GM19193 (cell line): Measurements from ENCODE around the gene MAP4K5.

ENCODE experiments used
- POLR2A ChIP-seq: IDR thresholded peaks from 4 replicates; pipeline ENCODE4 v1.6.1; 2011; ENCODE audit not compliant: insufficient read depth, insufficient read length; ENCODE audit errors: extremely low read depth

Gene MAP4K5

DNA sequence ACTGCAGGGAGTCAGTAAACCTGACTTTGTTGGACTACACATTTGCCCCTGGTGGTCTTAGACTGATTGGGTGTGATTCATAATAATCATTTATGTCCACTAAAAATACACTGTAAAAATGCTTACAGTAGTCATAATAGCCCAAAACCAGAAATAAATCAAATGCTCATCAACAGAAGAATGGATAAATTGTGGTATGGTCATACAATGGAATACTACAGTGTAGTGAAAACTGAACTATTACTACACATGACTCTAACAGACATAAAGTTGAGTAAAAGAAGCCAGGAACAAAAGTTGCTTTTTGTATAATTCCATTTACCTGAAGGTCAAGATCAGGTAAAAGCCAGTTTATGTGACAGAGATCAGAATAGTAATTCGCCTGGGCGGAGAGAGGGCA, 78.5 kb downstream of the MAP4K5 start:
- no peak for TF ChIP-seq POLR2A

DNA sequence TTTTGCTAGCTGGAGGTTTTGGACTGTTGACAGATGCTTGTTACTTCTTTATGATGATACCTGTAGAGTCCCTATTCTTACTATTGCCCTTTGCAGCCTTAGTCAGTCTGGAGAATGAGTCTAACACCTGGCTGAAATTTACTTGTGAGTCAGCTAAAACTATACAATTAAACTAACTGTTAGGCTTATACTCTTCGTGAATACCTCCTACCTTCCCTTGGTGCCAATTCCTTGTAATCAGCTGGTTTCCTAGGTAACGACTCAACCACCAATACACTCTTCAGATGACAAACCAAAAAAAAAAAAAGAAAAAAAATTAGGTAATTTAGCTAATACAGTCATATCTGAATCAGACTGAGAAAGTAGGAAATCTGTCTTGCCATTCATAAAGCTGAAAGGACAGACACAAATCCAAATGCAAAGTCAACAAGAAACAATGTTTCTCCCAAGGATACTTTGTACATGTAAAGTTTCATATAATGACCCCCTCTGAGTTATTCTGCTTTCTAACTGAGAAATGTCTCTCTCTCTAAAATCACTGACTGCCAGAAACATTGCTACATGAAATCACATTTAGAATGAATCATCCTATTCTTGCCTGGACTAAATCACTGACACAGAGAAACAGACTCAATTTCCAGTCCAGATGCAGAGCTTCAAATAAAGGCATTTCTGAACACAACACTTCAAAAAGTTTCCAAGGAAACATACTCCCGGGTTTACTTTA, 79.2 kb downstream of the MAP4K5 start:
- TF ChIP-seq POLR2A, result no peak

DNA sequence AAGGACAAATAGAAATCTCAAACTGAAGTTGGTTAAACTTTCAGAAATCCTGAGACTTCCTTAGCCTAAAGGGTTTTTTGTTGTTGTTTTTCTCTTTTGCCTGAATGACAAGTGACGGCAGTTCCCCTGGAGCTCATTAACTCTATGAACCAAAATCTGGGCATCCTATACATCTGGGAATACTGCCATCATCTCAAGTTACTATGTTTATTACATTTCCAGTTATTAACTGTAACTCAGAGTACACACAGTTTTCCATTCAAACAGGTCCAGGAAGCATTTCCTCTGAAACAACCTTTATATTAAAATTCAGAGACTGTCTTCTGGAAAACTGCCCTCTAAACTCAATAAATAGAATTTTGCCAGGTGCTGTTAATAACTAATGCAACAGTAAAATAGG, 80.1 kb downstream of the MAP4K5 start:
- TF ChIP-seq POLR2A, result no peak

DNA sequence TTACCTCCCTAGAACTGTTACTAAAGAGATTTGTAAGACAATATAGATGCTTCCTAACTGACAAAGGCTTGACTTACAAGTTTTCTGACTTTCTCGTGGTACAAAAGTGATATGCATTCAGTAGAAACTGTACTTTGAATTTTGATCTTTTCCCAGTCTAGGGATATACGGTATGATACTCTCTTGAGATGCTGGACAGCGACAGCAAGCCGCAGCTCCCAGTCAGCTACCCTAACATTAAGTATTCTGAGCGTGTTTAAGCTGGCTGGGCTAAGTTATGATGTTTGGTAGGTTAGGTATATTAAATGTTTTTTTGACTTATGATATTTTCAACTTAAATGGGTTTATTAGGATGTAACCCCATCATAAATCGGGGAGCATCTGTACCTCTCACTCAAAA, 80.5 kb downstream of the MAP4K5 start:
- no peak for TF ChIP-seq POLR2A

DNA sequence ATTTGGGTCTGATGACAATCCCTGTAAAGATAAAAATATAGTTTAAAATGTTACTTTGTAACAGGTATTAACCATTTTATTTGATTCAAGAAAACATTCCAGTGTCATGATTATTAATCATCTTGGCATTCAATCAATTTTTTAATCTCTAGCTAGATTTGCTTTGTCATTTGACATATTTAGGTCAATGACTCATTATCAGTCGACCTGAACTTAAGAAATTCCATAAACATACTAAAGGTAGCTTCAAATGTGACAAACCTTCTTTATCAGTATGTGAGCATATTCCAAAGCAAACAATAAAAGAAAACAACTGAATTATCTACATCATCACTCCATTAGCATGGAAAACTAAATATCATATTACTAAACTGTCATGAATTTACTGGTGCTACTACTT, 84.9 kb downstream of the MAP4K5 start:
- TF ChIP-seq POLR2A, result no peak

DNA sequence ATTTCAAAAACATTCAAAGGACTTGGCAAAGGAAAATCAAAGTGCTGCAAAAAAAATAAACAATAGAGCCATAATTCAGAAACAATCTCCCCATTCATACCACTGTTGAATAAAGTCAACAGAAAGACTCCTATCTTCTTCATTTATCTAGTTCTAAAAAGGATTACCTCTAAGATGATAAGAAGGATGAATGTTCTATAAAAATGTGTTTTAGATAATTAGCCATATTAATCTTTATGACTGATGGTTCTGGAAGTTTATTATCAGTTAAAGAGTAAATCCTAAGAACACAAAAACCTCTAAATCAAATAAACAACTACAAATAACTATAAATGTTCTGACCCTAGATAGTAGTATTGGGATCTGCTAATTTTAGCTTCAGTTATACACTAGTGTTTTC, 97.8 kb downstream of the MAP4K5 start:
- TF ChIP-seq POLR2A, result no peak

DNA sequence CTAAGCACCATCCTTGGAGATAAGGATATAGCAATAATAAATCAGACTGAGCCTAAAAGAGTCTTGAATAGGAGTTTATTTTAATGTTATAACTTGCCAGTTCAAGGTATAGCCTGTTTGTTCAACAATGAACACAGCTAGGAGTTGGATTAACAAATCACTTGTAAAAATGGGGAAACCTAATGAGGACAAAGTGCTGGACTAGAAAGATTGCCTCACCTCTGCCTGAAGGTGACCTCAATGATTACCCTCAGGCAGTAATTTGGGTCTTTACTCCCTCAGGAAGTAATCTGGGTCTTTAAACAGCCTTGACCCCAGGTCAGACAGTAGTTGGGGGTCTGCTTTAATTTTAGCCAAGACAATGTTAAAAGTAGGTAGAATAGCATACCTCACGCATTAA, 100.2 kb downstream of the MAP4K5 start:
- no peak for TF ChIP-seq POLR2A

DNA sequence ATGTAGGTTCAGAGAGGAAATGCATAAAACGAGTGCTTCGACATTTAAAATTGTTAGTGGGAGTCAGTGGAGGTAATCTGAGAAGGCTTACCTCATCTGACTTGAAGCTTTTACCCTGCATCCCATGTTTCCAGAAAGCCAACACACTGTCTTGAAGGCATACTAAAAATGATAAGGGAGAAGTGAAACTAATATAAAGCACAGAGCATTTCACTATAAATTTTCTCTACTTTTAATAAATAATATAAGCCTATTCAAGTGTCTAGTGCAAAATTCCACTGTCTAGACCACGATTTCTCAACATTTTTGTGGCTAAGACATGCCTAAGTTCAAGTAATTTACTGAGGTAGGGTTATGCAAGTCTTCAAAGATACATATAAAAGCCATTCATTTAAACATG, 106.6 kb downstream of the MAP4K5 start:
- TF ChIP-seq POLR2A, result no peak

DNA sequence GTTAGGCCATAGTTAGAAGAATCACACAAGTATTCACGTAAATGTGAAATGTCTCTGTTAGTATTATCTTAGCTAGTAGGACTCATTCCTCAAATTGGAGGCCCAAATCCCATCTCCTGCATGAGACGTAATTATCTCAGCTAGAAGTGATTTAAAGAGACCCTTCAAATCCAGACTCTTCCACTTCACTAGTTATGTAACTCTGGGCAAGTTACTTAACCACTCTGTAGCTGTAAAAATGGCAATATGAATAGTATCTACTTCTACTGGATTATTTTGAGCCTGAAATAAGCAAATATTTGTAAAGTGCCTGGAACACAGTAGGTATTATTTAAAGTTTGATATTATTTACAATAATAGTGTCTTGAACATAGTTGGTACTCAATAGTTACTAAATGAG, 107.3 kb downstream of the MAP4K5 start:
- no peak for TF ChIP-seq POLR2A

DNA sequence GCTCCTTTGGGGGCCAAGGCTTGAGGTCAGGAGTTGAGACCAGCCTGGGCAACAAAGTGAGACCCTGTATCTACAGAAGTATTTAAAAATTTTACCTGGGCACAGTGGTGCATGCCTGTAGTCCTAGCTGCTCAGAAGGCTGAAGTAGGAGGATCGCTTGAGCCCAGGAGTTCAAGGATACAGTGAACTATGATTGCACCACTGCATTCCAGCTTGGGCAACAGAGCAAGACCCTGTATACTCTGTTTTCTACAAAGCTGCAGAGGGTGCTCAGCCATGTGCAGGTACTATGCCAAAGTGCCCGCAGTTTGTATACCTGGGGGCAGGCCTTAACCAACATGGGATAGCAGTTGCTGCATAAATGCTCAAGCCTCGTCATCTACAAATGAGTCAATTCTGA, 108.8 kb downstream of the MAP4K5 start:
- no peak for TF ChIP-seq POLR2A

DNA sequence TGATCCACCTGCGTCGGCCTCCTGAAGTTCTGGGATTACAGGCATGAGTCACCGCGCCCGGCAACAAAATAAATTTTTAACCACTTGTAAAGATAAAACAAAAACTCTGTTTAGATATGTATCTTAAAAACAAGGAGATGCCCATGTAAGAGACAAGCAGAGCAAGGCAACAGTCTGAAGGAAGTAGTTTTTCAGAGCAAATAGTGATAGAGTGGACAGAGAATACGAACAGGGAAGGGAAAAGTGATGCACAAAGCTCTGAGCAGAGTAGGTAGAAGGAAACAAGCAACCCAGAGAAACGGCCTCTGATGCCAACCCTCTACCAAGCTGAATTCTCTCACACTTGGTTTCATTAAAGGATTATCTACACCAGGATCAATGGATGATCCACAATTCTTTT, 110.9 kb downstream of the MAP4K5 start:
- no peak for TF ChIP-seq POLR2A

DNA sequence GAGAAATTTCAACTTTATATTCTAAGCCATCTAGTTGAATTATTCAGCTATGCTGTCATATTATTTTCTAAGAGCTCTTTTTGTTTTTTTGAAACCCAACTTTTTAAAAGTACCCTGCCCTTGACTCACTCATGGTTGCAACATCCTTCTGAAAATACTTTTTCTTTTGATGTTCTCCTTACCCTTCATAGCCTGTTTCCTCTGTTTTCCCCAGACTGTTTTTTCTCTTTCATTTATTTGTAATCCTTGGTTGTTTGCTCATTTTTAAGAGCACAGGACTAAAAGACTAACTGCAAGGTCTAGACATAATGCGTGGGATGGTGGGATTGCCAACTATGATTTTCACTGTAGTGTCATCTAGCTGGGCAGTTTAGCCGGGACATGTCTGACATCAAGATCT, 114.5 kb downstream of the MAP4K5 start:
- no peak for TF ChIP-seq POLR2A

DNA sequence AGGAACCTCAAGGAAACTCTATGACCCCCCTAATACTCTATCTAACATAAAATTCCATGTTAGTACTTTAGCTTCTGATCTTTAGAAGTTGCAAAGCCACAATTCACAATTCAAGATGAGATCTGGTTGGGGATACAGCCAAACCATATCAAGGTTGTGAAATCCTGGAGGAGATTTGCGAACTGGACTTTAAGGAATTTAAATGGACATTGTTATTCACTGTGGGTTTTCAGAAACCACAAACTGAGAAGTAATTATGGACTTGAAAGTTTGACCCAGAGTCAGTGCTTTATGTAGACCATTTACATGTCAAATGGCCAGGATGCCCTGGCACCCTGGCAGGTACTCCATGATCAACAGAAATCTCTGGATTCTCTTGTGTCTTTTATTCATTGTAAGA, 121.4 kb downstream of the MAP4K5 start:
- TF ChIP-seq POLR2A, result no peak

DNA sequence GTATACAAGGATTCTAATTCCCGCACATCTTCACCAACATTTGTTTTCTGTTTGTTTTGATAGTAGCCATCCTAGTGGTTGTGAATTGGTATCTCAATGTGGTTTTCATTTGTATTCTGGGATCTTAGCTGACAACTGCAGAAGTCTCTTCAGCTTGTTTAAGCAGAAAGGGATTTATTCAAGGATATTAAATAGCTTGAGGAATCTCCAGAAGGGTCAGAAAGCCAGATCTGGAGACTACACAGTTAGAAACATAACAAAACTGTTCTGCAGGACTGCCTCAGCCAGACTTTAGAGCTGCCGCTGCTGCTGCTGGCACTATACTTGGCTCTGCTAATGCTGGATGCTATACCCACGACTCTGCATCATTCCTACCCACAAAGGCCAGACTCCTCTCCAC, 122.3 kb downstream of the MAP4K5 start:
- TF ChIP-seq POLR2A, result no peak

DNA sequence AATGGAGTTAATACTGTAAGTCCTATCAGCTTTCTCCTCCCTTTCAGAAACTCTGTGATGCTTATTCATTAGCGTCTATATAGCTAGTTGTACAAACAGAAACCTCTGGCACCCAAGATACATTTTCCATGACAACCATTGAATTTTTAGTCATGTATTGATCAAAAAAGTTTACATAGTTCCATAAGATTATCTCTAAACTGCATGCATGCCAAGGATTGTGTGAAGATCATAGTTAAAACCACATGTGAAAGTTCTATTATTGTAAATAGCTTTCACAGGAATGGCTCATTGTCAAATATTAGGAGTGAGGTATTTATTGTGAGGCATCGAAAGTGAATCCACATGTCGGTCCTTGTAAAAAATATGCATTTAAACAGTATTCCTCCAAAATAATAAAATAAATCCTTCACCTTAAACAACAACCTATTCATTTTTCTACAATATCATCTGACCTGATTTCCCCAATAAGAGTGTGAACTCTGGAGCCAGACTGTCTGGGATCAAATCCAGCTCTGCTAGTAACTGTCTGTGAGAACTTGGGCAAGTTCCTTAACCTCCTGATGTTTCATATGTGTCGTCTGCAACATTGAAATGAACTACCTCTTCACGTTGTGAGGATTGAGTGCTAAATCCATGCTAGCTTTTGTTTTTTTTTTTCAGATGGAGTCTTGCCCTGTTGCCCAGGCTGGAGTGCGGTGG, 125.1 kb downstream of the MAP4K5 start:
- no peak for TF ChIP-seq POLR2A

DNA sequence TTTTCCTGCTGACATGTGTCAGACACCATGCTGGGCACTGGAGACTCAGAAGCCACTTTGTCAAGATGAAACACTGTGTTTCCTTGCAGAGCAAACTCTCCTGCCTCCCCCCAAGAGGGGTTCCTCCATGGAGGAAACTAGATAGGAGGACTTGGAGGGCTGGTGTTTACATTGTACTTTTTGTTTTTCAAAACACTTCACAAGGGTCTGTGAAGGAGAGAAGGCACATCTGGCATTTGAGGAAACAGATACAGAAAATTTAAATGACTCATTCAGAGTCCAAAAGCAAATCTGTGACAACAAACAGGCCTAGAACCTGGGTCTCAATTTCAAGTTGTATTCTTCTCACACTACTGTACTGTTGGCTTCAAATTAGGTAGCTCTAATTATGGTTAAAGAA, 128.9 kb downstream of the MAP4K5 start:
- TF ChIP-seq POLR2A, result no peak

DNA sequence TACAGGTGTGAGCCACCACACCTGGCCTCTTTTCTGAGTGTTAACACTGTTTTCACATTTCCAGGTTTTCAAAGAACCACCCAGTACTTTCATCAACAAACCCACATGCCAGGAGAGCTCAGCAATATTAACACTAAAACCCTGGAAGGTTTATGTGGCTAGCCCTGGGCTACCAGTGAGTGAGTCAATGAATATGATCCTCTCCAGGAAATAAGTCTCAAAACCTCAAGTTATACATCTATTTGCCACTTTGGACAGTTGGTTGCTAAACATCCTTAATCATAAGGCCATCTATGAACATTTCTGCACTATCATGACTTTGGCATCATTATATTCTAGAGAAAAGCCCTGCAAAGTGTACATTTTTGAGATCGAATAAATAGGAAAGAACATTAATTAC, 129.4 kb downstream of the MAP4K5 start:
- no peak for TF ChIP-seq POLR2A

DNA sequence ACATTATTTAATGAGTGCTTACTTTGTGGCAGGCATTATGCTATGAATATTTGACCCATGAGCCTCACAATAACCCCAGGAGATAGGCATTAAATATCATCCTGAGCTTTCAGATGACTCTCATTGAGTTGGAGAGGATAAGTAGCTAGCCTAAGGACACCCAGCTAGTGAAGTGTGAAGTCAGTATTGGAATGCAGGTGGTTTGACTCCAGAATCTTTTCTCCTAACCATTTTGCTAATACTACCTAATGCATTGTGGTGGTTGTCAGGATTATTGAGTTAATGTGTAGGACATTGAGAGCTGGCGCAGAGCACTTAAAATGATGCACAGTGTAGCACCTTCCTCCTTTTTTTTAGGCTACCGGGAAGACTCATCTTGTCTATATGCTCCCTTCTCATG, 131.9 kb downstream of the MAP4K5 start:
- no peak for TF ChIP-seq POLR2A
